Measurements from ENCODE around the gene CNOT10.
"Not testable (repeated sequence)": the region's sequence is repeated elsewhere in the genome, so short reads cannot be mapped to it uniquely, and the experiment has no call there.

CNOT10 gene

GRCh38 chr3:32713181-32713580 lies 28.2 kb downstream of the CNOT10 start:
- Histone ChIP-seq H3K4me1 (ENCODE audit: control insufficient read depth in 1 of 2, insufficient read depth in 2 of 2, low read length in 2 of 2) (no peaks in the 10 kb centered on the region), H3K27ac (ENCODE audit: low read length) (no peak overlapping the region), H3K27me3 (ENCODE audit: low read depth, low read length) (no peaks in the 10 kb centered on the region), H3K36me3 (ENCODE audit: control insufficient read depth in 1 of 2, insufficient read depth in 2 of 2, low read length in 2 of 2) (peaks cover 31 to 43% of the 10 kb centered on the region in 2 donors), H3K9me3 (ENCODE audit: control insufficient read depth in 1 of 2, low read length in 2 of 2) (no peaks in the 10 kb centered on the region), H3K4me3 (ENCODE audit: low read depth in 1 of 2, low read length in 2 of 2) (no peak overlapping the region)

DNA sequence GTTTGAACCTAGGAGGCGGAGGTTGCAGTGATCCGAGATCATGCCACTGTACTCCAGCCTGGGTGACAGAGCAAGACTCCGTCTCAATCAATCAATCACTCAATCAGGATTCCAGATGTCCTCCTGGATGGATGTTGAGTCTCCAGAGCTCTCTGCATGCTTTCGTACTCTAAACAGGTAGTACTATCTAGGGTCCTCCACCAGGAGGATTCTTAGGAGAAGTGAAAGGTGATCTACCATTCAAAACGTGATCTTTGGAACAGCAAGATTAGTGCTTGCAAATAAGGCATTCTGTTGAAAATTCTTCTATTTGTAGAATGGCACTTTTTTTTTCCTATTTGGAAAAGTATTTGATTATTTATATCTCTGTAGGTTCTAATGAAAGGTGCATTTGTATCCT lies 34.3 kb downstream of the CNOT10 start:
- Histone ChIP-seq H3K4me1 (ENCODE audit: control insufficient read depth in 1 of 2, insufficient read depth in 2 of 2, low read length in 2 of 2) (no peaks in the 10 kb centered on the region), H3K27ac (ENCODE audit: low read length) (no peak overlapping the region), H3K9me3 (ENCODE audit: control insufficient read depth in 1 of 2, low read length in 2 of 2) (no peaks in the 10 kb centered on the region), H3K36me3 (ENCODE audit: control insufficient read depth in 1 of 2, insufficient read depth in 2 of 2, low read length in 2 of 2) (peaks cover 6 to 31% of the 10 kb centered on the region in 2 donors), H3K4me3 (ENCODE audit: low read depth in 1 of 2, low read length in 2 of 2) (no peak overlapping the region), H3K27me3 (ENCODE audit: low read depth, low read length) (no peaks in the 10 kb centered on the region)

GRCh38 chr3:32719931-32720330 lies 34.9 kb downstream of the CNOT10 start:
- no peak overlapping the region for H3K4me3 ChIP-seq (ENCODE audit: low read depth in 1 of 2, low read length in 2 of 2)
- no peaks in the 10 kb centered on the region for H3K27me3 ChIP-seq (ENCODE audit: low read depth, low read length)
- no peak overlapping the region for H3K27ac ChIP-seq (ENCODE audit: low read length)
- H3K9me3 ChIP-seq (ENCODE audit: control insufficient read depth in 1 of 2, low read length in 2 of 2): no peaks in the 10 kb centered on the region
- peaks cover 6 to 31% of the 10 kb centered on the region in 2 donors for H3K36me3 ChIP-seq (ENCODE audit: control insufficient read depth in 1 of 2, insufficient read depth in 2 of 2, low read length in 2 of 2)
- no peaks in the 10 kb centered on the region for H3K4me1 ChIP-seq (ENCODE audit: control insufficient read depth in 1 of 2, insufficient read depth in 2 of 2, low read length in 2 of 2)

DNA sequence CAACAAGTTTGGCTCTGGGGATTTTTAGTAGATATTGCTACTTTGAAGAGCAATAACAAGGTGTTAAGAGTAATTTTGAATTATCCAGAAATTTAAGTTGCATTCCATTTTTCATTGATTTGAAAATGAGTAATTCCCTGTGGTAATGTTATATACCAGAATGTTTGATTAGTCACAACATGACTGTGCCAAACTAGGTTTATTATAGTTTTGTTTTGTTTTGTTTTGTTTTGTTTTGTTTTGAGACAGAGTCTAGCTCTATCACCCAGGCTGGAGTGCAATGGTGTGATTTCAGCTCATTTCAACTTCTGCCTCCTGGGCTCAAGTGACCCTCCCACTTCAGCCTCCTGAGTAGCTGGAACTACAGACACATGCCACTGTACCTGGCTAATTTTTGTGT lies 40.7 kb downstream of the CNOT10 start:
- peaks cover 17 to 34% of the 10 kb centered on the region in 2 donors for H3K36me3 ChIP-seq (ENCODE audit: control insufficient read depth in 1 of 2, insufficient read depth in 2 of 2, low read length in 2 of 2)
- no peaks in the 10 kb centered on the region for H3K4me1 ChIP-seq (ENCODE audit: control insufficient read depth in 1 of 2, insufficient read depth in 2 of 2, low read length in 2 of 2)
- H3K27me3 ChIP-seq (ENCODE audit: low read depth, low read length): no peaks in the 10 kb centered on the region
- H3K9me3 ChIP-seq (ENCODE audit: control insufficient read depth in 1 of 2, low read length in 2 of 2): no peaks in the 10 kb centered on the region
- H3K27ac ChIP-seq (ENCODE audit: low read length): no peak overlapping the region
- no peak overlapping the region for H3K4me3 ChIP-seq (ENCODE audit: low read depth in 1 of 2, low read length in 2 of 2)

DNA sequence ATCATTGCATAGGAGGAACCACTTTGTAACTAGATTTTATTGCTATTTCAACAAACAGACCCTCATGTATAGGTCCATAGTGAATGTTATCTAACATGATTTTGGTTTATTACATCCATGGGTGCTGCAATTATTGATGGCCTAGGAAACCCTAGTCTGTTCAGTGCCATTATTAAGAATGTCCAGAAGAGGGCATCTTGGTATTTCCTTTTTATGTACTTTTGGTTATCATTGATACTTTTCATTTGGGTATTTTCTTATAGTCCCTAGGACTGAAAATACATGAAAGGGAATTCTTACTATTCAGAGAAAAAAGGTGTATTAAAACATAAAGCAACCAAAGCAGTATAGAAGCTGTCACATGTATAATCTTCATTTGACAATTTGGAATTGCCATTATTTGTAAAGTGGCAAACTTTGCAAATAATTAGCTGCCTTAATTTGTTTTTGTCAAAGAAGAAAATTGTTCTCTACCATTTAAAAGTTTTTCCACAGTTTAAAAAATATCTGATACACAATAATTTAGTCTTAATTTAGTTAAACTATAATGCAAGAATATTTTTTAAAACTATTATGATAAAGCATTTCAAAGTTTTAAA lies 48.7 kb downstream of the CNOT10 start:
- Histone ChIP-seq H3K4me1 (ENCODE audit: control insufficient read depth in 1 of 2, insufficient read depth in 2 of 2, low read length in 2 of 2) (no peaks in the 10 kb centered on the region), H3K36me3 (ENCODE audit: control insufficient read depth in 1 of 2, insufficient read depth in 2 of 2, low read length in 2 of 2) (peaks cover 16 to 31% of the 10 kb centered on the region in 2 donors), H3K27me3 (ENCODE audit: low read depth, low read length) (no peaks in the 10 kb centered on the region), H3K4me3 (ENCODE audit: low read depth in 1 of 2, low read length in 2 of 2) (no peak overlapping the region), H3K27ac (ENCODE audit: low read length) (no peak overlapping the region), H3K9me3 (ENCODE audit: control insufficient read depth in 1 of 2, low read length in 2 of 2) (no peaks in the 10 kb centered on the region)

DNA sequence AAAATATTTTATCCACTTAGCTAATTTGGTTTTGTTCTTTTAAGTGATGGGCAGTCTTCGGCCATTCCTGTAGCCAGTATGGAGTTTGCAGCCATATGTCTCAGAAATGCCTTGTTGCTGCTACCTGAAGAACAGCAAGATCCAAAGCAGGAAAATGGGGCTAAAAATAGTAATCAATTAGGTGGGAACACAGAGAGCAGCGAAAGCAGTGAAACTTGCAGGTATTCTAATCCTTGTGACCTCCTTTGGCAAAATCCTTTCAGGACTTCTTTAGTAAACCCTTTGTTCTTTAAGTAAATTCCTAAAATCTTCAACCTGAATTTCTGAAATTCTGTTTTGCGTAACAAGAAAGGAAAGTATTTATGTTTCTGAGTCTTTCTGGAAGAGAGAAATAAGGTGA lies 49.8 kb downstream of the CNOT10 start:
- Histone ChIP-seq H3K4me1 (ENCODE audit: control insufficient read depth in 1 of 2, insufficient read depth in 2 of 2, low read length in 2 of 2) (no peaks in the 10 kb centered on the region), H3K9me3 (ENCODE audit: control insufficient read depth in 1 of 2, low read length in 2 of 2) (no peaks in the 10 kb centered on the region), H3K36me3 (ENCODE audit: control insufficient read depth in 1 of 2, insufficient read depth in 2 of 2, low read length in 2 of 2) (peaks cover 12 to 27% of the 10 kb centered on the region in 2 donors), H3K27ac (ENCODE audit: low read length) (no peak overlapping the region), H3K27me3 (ENCODE audit: low read depth, low read length) (no peaks in the 10 kb centered on the region), H3K4me3 (ENCODE audit: low read depth in 1 of 2, low read length in 2 of 2) (no peak overlapping the region)

DNA sequence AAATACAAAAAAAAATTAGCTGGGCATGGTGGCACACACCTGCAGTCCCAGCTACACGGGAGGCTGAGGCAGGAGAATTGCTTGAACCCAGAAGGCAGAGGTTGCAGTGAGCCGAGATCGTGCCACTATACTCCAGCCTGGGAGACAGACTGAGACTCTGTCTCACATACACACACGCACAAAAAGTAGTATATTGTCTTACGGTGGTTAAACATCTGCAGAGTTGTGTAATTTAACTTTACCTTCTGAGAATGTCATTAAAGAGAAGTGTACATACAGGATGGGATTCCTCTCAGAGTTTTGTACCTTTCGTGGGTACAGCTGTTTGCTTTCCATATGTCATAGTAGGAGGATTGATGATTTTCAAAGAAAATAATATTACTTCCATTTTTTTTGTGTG lies 58.5 kb downstream of the CNOT10 start:
- H3K4me1 ChIP-seq (ENCODE audit: control insufficient read depth in 1 of 2, insufficient read depth in 2 of 2, low read length in 2 of 2); H3K27me3 ChIP-seq (ENCODE audit: low read depth, low read length); H3K27ac ChIP-seq (ENCODE audit: low read length); H3K4me3 ChIP-seq (ENCODE audit: low read depth in 1 of 2, low read length in 2 of 2); H3K9me3 ChIP-seq (ENCODE audit: control insufficient read depth in 1 of 2, low read length in 2 of 2): not testable (repeated sequence)
- H3K36me3 ChIP-seq (ENCODE audit: control insufficient read depth in 1 of 2, insufficient read depth in 2 of 2, low read length in 2 of 2): peaks cover 0 to 10% of the 10 kb centered on the region in 2 donors

- Histone ChIP-seq H3K9me3 (ENCODE audit: control insufficient read depth in 1 of 2, low read length in 2 of 2) (no peaks in the 10 kb centered on the region), H3K36me3 (ENCODE audit: control insufficient read depth in 1 of 2, insufficient read depth in 2 of 2, low read length in 2 of 2) (peaks cover 1 to 10% of the 10 kb centered on the region in 2 donors), H3K27ac (ENCODE audit: low read length) (no peak overlapping the region), H3K4me3 (ENCODE audit: low read depth in 1 of 2, low read length in 2 of 2) (no peak overlapping the region), H3K4me1 (ENCODE audit: control insufficient read depth in 1 of 2, insufficient read depth in 2 of 2, low read length in 2 of 2) (no peaks in the 10 kb centered on the region), H3K27me3 (ENCODE audit: low read depth, low read length) (no peaks in the 10 kb centered on the region)
Observed at GRCh38 chr3:32743934-32744333, 58.9 kb downstream of the CNOT10 start.

- Histone ChIP-seq H3K4me3 (ENCODE audit: low read depth in 1 of 2, low read length in 2 of 2) (no peak overlapping the region), H3K27me3 (ENCODE audit: low read depth, low read length) (no peaks in the 10 kb centered on the region), H3K4me1 (ENCODE audit: control insufficient read depth in 1 of 2, insufficient read depth in 2 of 2, low read length in 2 of 2) (no peaks in the 10 kb centered on the region)
Observed at GRCh38 chr3:32751377-32751776, 66.4 kb downstream of the CNOT10 start.

DNA sequence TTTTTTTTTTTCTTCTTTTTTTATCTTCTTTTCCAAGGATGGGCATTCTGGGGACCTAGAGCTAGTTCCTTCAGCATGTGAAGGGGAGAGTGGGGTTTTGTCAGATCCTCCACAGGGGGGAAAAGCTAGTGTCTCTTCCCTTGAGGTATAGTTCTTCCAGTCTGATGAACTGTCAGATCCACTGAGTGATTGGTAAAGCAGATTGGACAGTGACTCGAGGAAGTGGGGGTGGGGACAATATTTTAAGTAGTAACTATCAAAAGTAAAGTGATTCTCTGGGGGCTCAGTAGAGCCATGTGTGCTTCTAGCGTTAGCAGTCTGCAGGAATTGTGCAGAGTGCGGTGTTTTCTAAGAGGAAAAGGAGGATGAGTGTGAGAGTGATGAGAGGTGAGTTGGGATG lies 70.8 kb downstream of the CNOT10 start:
- H3K36me3 ChIP-seq (ENCODE audit: control insufficient read depth in 1 of 2, insufficient read depth in 2 of 2, low read length in 2 of 2): peaks cover 8 to 12% of the 10 kb centered on the region in 2 donors
- H3K4me1 ChIP-seq (ENCODE audit: control insufficient read depth in 1 of 2, insufficient read depth in 2 of 2, low read length in 2 of 2): no peaks in the 10 kb centered on the region
- no peak overlapping the region for H3K27ac ChIP-seq (ENCODE audit: low read length)
- no peak overlapping the region for H3K4me3 ChIP-seq (ENCODE audit: low read depth in 1 of 2, low read length in 2 of 2)
- no peaks in the 10 kb centered on the region for H3K9me3 ChIP-seq (ENCODE audit: control insufficient read depth in 1 of 2, low read length in 2 of 2)
- no peaks in the 10 kb centered on the region for H3K27me3 ChIP-seq (ENCODE audit: low read depth, low read length)

More at GRCh38 chr3:32751377-32751776, 66.4 kb downstream of the CNOT10 start:
- Histone ChIP-seq H3K9me3 (ENCODE audit: control insufficient read depth in 1 of 2, low read length in 2 of 2) (no peaks in the 10 kb centered on the region), H3K27ac (ENCODE audit: low read length) (no peak overlapping the region), H3K36me3 (ENCODE audit: control insufficient read depth in 1 of 2, insufficient read depth in 2 of 2, low read length in 2 of 2) (peaks cover 6 to 7% of the 10 kb centered on the region in 2 donors)

DNA sequence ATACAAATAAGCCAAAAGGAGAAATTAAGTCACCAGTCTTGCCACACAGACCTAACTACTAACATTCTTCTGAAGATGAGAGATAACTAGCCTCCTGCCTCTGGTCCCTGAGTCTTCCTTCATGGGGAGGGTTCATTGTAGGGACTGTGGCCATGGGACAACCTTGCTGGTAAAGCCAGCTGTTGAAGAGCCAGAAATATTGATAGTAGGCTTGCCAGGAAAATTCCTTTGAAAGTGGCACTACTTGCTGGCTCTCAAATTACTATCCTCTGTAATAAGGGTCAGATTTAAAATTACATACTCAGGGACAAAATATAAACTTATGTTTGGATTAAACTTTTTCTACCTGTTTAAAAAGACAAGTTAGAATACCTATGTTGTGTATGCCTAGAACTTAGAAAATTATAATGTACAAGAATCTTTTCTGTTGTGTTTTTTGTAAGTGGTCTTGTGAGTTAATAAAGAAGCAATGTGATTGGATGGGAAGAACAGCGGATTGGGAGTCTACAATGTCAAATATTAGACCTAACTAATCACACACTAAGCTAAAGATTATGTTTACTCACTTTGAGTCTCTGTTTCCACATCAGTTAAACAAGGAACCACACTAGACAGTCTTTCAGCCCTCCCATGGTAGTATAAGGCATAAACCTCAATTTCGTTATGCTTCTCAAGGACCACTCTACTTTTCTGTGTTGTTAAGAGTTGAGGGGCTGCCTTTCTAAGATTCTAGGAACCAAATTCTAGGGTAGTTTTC lies 72.8 kb downstream of the CNOT10 start:
- no peaks in the 10 kb centered on the region for H3K9me3 ChIP-seq (ENCODE audit: control insufficient read depth in 1 of 2, low read length in 2 of 2)
- no peaks in the 10 kb centered on the region for H3K4me1 ChIP-seq (ENCODE audit: control insufficient read depth in 1 of 2, insufficient read depth in 2 of 2, low read length in 2 of 2)
- no peak overlapping the region for H3K4me3 ChIP-seq (ENCODE audit: low read depth in 1 of 2, low read length in 2 of 2)
- H3K27ac ChIP-seq (ENCODE audit: low read length): no peak overlapping the region
- H3K27me3 ChIP-seq (ENCODE audit: low read depth, low read length): no peaks in the 10 kb centered on the region
- peaks cover 11 to 21% of the 10 kb centered on the region in 2 donors for H3K36me3 ChIP-seq (ENCODE audit: control insufficient read depth in 1 of 2, insufficient read depth in 2 of 2, low read length in 2 of 2)

DNA sequence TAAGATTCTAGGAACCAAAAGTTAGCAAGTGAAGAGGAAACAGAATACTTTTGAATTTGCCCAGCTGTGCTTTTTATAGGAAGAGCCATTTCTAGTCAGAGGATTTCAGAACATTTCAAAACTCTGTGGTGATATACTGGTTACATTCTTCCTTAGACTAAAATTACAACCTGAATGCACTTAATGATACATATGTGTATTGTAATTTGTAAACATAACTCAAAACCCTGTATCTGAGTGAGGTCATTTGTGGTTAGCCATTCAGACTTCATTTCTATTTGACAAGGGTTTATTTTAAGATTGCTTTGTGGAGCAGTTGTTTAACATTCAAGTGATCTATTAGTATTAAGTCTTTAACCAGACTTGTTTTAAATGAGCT lies 73.4 kb downstream of the CNOT10 start:
- no peak overlapping the region for H3K4me3 ChIP-seq (ENCODE audit: low read depth in 1 of 2, low read length in 2 of 2)
- no peak overlapping the region for H3K27ac ChIP-seq (ENCODE audit: low read length)
- H3K36me3 ChIP-seq (ENCODE audit: control insufficient read depth in 1 of 2, insufficient read depth in 2 of 2, low read length in 2 of 2): peaks cover 12 to 24% of the 10 kb centered on the region in 2 donors

More for the DNA sequence above, 73.4 kb downstream of the CNOT10 start:
- Histone ChIP-seq H3K27me3 (ENCODE audit: low read depth, low read length) (no peaks in the 10 kb centered on the region), H3K9me3 (ENCODE audit: control insufficient read depth in 1 of 2, low read length in 2 of 2) (no peaks in the 10 kb centered on the region), H3K4me1 (ENCODE audit: control insufficient read depth in 1 of 2, insufficient read depth in 2 of 2, low read length in 2 of 2) (no peaks in the 10 kb centered on the region)
